ENCODE results near the gene OR51E1.

The OR51E1 gene

DNA sequence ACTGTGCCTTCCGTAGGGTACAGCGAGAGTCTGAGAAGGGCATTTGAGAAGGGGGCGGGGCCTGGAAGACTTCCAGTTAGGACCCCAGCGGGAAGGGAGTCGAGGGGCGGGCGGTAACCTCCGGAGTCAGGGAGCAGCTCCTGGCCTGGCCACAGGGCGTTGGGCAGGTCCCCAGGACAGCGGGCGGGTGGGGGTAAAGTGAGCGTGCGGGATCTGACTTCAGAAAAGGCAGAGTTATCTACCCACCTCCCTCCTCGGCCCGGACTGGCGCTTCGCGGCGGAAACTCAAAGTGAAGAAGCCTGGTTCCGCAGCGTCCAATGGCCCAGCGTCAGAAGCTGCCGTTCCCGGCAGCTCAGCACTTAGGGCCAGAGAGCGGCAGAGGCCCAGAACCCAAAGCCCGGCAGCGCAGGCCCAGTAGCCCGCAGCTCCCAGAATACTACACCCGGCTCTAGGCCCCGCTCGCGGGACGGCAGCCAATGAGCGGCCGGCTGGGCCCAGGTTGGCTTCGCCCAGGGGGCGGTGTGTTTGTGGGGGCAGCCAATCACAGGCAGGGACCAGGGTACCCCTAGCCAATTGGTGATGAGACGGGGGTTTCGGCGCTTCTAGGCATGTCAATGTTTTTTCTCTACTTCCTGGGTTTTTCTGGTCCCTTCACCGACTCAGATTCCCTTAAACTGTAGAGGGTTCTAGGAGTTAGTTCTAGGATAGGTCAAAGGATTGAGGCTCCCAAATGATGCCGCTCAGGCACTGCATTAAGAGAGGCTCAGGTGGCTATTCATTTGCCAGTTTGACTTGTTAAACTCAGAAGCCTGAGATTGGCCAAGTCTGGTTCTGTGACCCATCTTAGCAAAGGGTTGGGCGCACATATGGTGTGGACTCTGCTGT is 35.8 kb upstream of the OR51E1 start, which contains the start of gene TRIM68:
Gene TRIM68 (minus strand): TSS at position 451 of the 886 bp plus-strand sequence. CDS start 2,727 bp downstream, outside the sequence.
- TF ChIP-seq FOXP2 (optimal IDR thresholded peaks at IDR 0.05; ENCODE audit: borderline replicate concordance, extremely low read depth, extremely low read length, insufficient read depth) (no peak), POLR2AphosphoS5 (IDR thresholded peaks at IDR 0.05; ENCODE audit: low read depth, low read length) (peak; percentile 97), SIN3A (IDR thresholded peaks at IDR 0.05; ENCODE audit: borderline replicate concordance, insufficient read depth, low read length) (no peak), TAF1 (IDR thresholded peaks at IDR 0.05; ENCODE audit: borderline replicate concordance, insufficient read depth, low read length) (peak; percentile 67; the same call in 1 of the 2 replicates), REST (IDR thresholded peaks at IDR 0.05; ENCODE audit: insufficient read depth in 1 of 2, low read depth in 2 of 2, low read length in 2 of 2) (0 out of 4 replicates have a peak, but pooled peaks of 1 of the 2 experiments have one; percentile 14)

GRCh38 chr11:4610258-4610935 is 33.4 kb upstream of the OR51E1 start:
- TF ChIP-seq TAF1 (IDR thresholded peaks at IDR 0.05; ENCODE audit: borderline replicate concordance, insufficient read depth, low read length) (no peak), POLR2AphosphoS5 (IDR thresholded peaks at IDR 0.05; ENCODE audit: low read depth, low read length) (no peak), REST (IDR thresholded peaks at IDR 0.05; ENCODE audit: insufficient read depth in 1 of 2, low read depth in 2 of 2, low read length in 2 of 2) (no peak), SIN3A (IDR thresholded peaks at IDR 0.05; ENCODE audit: borderline replicate concordance, insufficient read depth, low read length) (no peak), FOXP2 (optimal IDR thresholded peaks at IDR 0.05; ENCODE audit: borderline replicate concordance, extremely low read depth, extremely low read length, insufficient read depth) (no peak)

GRCh38 chr11:4611986-4612385 is 31.8 kb upstream of the OR51E1 start:
- no peak for TF ChIP-seq SIN3A (IDR thresholded peaks at IDR 0.05; ENCODE audit: borderline replicate concordance, insufficient read depth, low read length)
- no peak for TF ChIP-seq POLR2AphosphoS5 (IDR thresholded peaks at IDR 0.05; ENCODE audit: low read depth, low read length)
- no peak for TF ChIP-seq REST (IDR thresholded peaks at IDR 0.05; ENCODE audit: insufficient read depth in 1 of 2, low read depth in 2 of 2, low read length in 2 of 2)
- TF ChIP-seq TAF1 (IDR thresholded peaks at IDR 0.05; ENCODE audit: borderline replicate concordance, insufficient read depth, low read length): no peak
- no peak for TF ChIP-seq FOXP2 (optimal IDR thresholded peaks at IDR 0.05; ENCODE audit: borderline replicate concordance, extremely low read depth, extremely low read length, insufficient read depth)

DNA sequence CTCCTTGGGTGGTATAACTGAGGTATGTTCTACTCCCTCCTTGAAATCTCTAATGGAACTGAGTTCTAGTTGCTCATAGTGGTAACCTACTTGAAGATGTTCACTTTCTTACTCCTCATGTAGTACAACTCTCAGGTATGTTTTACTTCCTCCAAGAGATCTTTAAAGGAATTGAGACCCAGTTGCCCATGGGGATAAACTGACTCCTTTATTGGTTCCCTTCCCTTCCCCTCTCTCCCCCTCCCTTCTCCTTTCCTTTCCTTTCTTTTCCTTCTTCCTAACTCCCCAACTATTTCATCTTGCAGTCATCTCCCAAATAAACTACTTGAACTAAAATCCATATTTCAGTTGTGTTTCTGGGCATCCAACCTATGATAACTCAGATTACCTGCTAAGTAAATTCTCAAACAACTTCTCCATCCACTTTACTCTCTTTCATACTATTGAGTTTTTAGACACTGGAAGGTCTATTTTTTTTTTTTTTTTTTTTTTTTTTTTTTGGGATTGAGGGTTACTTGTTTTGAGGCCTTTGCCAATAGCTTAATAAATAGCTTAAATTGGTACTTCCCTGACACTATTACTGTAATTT is 27.8 kb upstream of the OR51E1 start:
- no peak for TF ChIP-seq REST (IDR thresholded peaks at IDR 0.05; ENCODE audit: insufficient read depth in 1 of 2, low read depth in 2 of 2, low read length in 2 of 2)
- no peak for TF ChIP-seq TAF1 (IDR thresholded peaks at IDR 0.05; ENCODE audit: borderline replicate concordance, insufficient read depth, low read length)
- no peak for TF ChIP-seq FOXP2 (optimal IDR thresholded peaks at IDR 0.05; ENCODE audit: borderline replicate concordance, extremely low read depth, extremely low read length, insufficient read depth)
- no peak for TF ChIP-seq POLR2AphosphoS5 (IDR thresholded peaks at IDR 0.05; ENCODE audit: low read depth, low read length)
- TF ChIP-seq SIN3A (IDR thresholded peaks at IDR 0.05; ENCODE audit: borderline replicate concordance, insufficient read depth, low read length): no peak
